K562 (cell line): ENCODE measurements around the gene ADD2. TPM values are rescaled to one million over a fixed set of nuclear protein-coding genes. Genes with fewer than 3 reads are reported as not detected.
A peak's percentile ranks its signal among the peaks of the same experiment; 100 is the strongest.

ENCODE experiments used
- ATAC-seq: fragments of 200-7000 bp; cut with Tn5 transposase; 3 replicates; pipeline ENCODE4 v1.9.1; 2020; ENCODE audit warnings: moderate library complexity
- BruUV-seq: library from RNA; stranded (reverse); fragments of 400-500 nt; replicated peaks from 2 replicates; lab custom pipeline; 2021; lab: Mats Ljungman, UMichigan
- CTCF ChIA-PET: fragments of 300-600 bp; formaldehyde crosslinking; extraction: SDS; loops from one replicate; lab custom pipeline; 2021; ENCODE audit warnings: low intra/inter-chr PET ratio; lab: Yijun Ruan, JAX
- POLR2A ChIA-PET: fragments of 300-600, 350-650 bp; sonication (Branson Sonifier 250); formaldehyde crosslinking; extraction: SDS; loops from one replicate; lab custom pipeline; 2021; ENCODE audit warnings: antibody characterized with exemption, inconsistent platforms; lab: Yijun Ruan, JAX
- DNase-seq, 4 experiments: peaks; one replicate each; pipeline versions ENCODE4 v3.0.0 to v3.0.0-alpha.2; 2011 to 2018; ENCODE audit warnings: low spot score in 3 of 4, mixed read lengths in 3 of 4; ENCODE audit errors: extremely low read depth in 1 of 4
- FAIRE-seq: peaks from 2 replicates; lab custom pipeline; 2011; peaks lifted over from hg19 to GRCh38; lab: Jason Lieb, UNC
- H2AFZ ChIP-seq: 2 replicates; pipeline ENCODE4 v1.6.0; 2011; ENCODE audit warnings: low read depth, low read length, control low read depth, inconsistent platforms
- H3K27ac ChIP-seq: fragments of 200-600 bp; 3 replicates; pipeline ENCODE4 v1.8.0; 2011; ENCODE audit warnings: low read depth, mild to moderate bottlenecking, control low read depth, inconsistent platforms, low read length, moderate library complexity, mixed read lengths; ENCODE audit errors: extremely low read depth
- H3K27me3 ChIP-seq, 2 experiments: fragments of 300-600 bp in 1 of 2; 2 replicates in 1 of 2; 3 replicates in 1 of 2; pipeline versions ENCODE4 v1.6.0 to v1.8.0; 2011; ENCODE audit warnings: inconsistent platforms in 2 of 2, low read length in 2 of 2, mild to moderate bottlenecking in 1 of 2, mixed read lengths in 1 of 2, moderate library complexity in 1 of 2; ENCODE audit not compliant: control insufficient read depth in 2 of 2, insufficient read depth in 2 of 2
- H3K36me3 ChIP-seq: fragments of 300-600 bp; 3 replicates; pipeline ENCODE4 v1.8.0; 2011; ENCODE audit warnings: mild to moderate bottlenecking, low read length, inconsistent platforms; ENCODE audit not compliant: control insufficient read depth, insufficient read depth
- H3K4me1 ChIP-seq, 2 experiments: fragments of 200-600 bp in 1 of 2; replicated peaks in 1 of 2; 2 replicates in 1 of 2; 3 replicates in 1 of 2; pipeline versions ENCODE4 v1.5.1 to v1.8.0; 2011; ENCODE audit warnings: inconsistent platforms in 2 of 2, low read length in 2 of 2, mild to moderate bottlenecking in 1 of 2, mixed read lengths in 1 of 2, moderate library complexity in 1 of 2; ENCODE audit not compliant: control insufficient read depth in 2 of 2, insufficient read depth in 2 of 2
- H3K4me2 ChIP-seq: 2 replicates; pipeline ENCODE4 v1.6.1; 2011; ENCODE audit warnings: low read length, control low read depth, inconsistent platforms, mixed read lengths; ENCODE audit not compliant: insufficient read depth
- H3K4me3 ChIP-seq: fragments of 200-600 bp; sonication (generic), shearing (Covaris generic); 2 replicates; pipeline ENCODE4 v1.5.1; 2016; ENCODE audit warnings: control low read depth, inconsistent platforms
- H3K79me2 ChIP-seq: fragments of 200-600 bp; 3 replicates; pipeline ENCODE4 v1.8.0; 2011; ENCODE audit warnings: low read length, inconsistent platforms; ENCODE audit not compliant: control insufficient read depth, insufficient read depth
- H3K9ac ChIP-seq, 2 experiments: 2 replicates each; pipeline versions ENCODE4 v1.6.0 to v1.6.1; 2011; ENCODE audit warnings: low read depth in 2 of 2, low read length in 2 of 2, control low read depth in 1 of 2, inconsistent platforms in 1 of 2, mild to moderate bottlenecking in 1 of 2, mixed read lengths in 1 of 2; ENCODE audit not compliant: insufficient read depth in 1 of 2
- H3K9me1 ChIP-seq: one replicate; pipeline ENCODE4 v1.6.0; 2011; ENCODE audit warnings: inconsistent platforms, mild to moderate bottlenecking, low read length, moderate library complexity; ENCODE audit not compliant: control insufficient read depth, insufficient read depth
- H3K9me3 ChIP-seq: replicated peaks from 2 replicates; pipeline ENCODE4 v1.5.1; 2011; ENCODE audit warnings: low read depth, low read length, inconsistent platforms; ENCODE audit not compliant: control insufficient read depth, insufficient read depth
- H4K20me1 ChIP-seq: replicated peaks from 2 replicates; pipeline ENCODE4 v1.6.1; 2011; ENCODE audit warnings: low read length, inconsistent platforms, mixed read lengths; ENCODE audit not compliant: control insufficient read depth, insufficient read depth
- NKRF ChIP-seq: fragments of 450-650 bp; IDR thresholded peaks from 2 replicates; pipeline ENCODE4 v1.6.1; 2016; ENCODE audit warnings: borderline replicate concordance
- SP1 ChIP-seq: sonication (generic); formaldehyde crosslinking; IDR thresholded peaks from 2 replicates; pipeline ENCODE4 v1.8.1; 2022; ENCODE audit warnings: mild to moderate bottlenecking, missing genetic modification reagents
- TAF1 ChIP-seq: IDR thresholded peaks from 2 replicates; pipeline ENCODE4 v1.6.1; 2011; ENCODE audit warnings: mild to moderate bottlenecking, low read length, moderate library complexity; ENCODE audit not compliant: insufficient read depth, control insufficient read depth, severe bottlenecking; ENCODE audit errors: extremely low read depth
- WGBS: fragments of 100-300 bp; shearing (Covaris generic); methylation state at CpG from one replicate; pipeline ENCODE4 v1.1.6; 2016; ENCODE audit warnings: low coverage, mixed read lengths; ENCODE audit not compliant: insufficient coverage; ENCODE audit errors: missing lambda C conversion rate; 5-methylcytosine and 5-hydroxymethylcytosine counted together
- in situ Hi-C: fragments of 300-500 bp; cut with MboI; formaldehyde crosslinking; loops from 4 replicates; pipeline ENCODE4 v1.15.0; 2018; ENCODE audit warnings: inconsistent platforms, mixed read lengths
- intact Hi-C: fragments of 100-400 bp; cut with micrococcal nuclease; formaldehyde crosslinking; loops from 2 replicates; pipeline ENCODE4 v1.14.2; 2022
- polyA plus RNA-seq, 8 experiments: library from polyadenylated mRNA; depleted of rRNA in 4 of 8; stranded (reverse) in 5 of 8; unstranded in 3 of 8; fragments of >200 nt; fragmentation: Nextera tagmentation in 2 of 8; fragmentation: Illumina TruSeq in 1 of 8; extraction: Ambion mirVana in 2 of 8; extraction: Trizol in 1 of 8; gene quantifications; 2 replicates each; pipeline versions ENCODE4 v1.2.1 to v1.2.3, GENCODE V29; 2011 to 2014; ENCODE audit warnings: inconsistent platforms in 1 of 8, missing spikeins in 1 of 8
- total RNA-seq, 7 experiments: library from RNA; depleted of rRNA in 6 of 7; stranded (reverse); fragments of >200 nt in 6 of 7; fragmentation: Illumina TruSeq in 2 of 7; extraction: Trizol in 2 of 7; gene quantifications; 2 replicates each; pipeline versions ENCODE4 v1.2.1 to v1.2.3, GENCODE V29; 2011 to 2021; ENCODE audit warnings: low replicate concordance in 1 of 7
- TF ChIP-seq, protein P1 (sequence below): fragments of 250-450 bp; sonication (Bioruptor Pico); IDR thresholded peaks from 2 replicates; pipeline ENCODE4 v1.5.0; 2021; ENCODE audit warnings: mild to moderate bottlenecking, moderate library complexity
- TF ChIP-seq, protein P2 (sequence below), 2 experiments: fragments of 450-650 bp in 1 of 2; sonication (generic) in 1 of 2; formaldehyde crosslinking in 1 of 2; IDR thresholded peaks in 1 of 2; conservative IDR thresholded peaks in 1 of 2; 2 replicates each; pipeline versions ENCODE4 v1.6.1 to v1.8.1; 2016 to 2023; ENCODE audit warnings: mild to moderate bottlenecking in 2 of 2, moderate library complexity in 2 of 2, inconsistent platforms in 1 of 2, missing genetic modification reagents in 1 of 2

Gene ADD2
- total and polyA plus RNA-seq, 9 of the 15 experiments (the other 6 are each of a cell fraction or from before 2014, with no cell fraction given), result 3.5 to 63.0 (median 36.2) TPM

DNA sequence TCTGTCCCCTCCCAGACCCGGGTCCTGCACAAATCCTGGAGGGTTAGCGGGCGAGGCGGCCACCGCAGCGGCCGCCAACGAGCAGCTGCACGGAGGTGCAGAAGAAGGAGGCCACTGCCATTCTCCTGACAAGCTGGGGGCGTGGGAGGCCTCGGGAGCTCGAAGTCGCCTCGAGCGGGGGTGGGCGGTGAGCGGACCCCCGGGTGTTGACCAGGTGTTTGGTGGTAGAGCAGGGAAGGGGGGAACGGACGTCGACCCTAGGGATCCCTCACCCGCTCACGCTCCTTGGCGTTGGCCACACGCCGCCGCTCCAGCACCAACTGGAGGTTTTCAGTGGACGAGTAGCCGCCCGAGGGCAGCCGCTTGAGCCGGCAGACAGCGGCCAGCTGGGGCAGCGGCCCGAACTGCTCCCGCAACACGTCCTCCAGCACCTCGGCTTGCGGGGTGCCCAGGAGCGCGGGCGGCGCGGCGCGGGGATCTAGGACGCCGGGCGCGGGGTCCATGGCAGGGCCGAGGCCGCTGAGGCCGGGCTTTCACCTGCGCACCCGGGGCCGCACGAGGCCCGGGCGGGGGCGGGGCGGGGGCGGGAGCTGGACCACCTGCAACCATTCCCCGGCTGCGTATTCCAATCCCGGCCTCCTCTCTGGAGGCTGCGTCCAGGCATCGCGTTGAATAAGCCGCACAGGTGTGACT is 22.3 kb upstream of the ADD2 start, which contains the start of gene FIGLA:
TSS of gene FIGLA (minus strand) at position 508 of the 693 bp plus-strand sequence. CDS start at position 503, 5 bp downstream.
- DNase-seq (no peak), FAIRE-seq (no peak), ATAC-seq (no peak)
- H2AFZ ChIP-seq, result peak within 1 kb of the TSS; percentile 77; the same call in 1 of the 2 replicates
- ChIA-PET POLR2A (interaction anchor here (1.1 kb wide), 1 partner anchor 79 kb away, joined by 3 read pairs; no protein-coding TSS in a partner anchor), CTCF (interaction anchor here (1.0 to 1.2 kb wide), 2 partner anchors 157 to 159 kb away, joined by 3 to 7 read pairs; no protein-coding TSS in a partner anchor)
- no TSS peak for BruUV-seq
- no peaks in the 10 kb centered on the region for H3K79me2 ChIP-seq
- no peaks in the 10 kb centered on the region for H4K20me1 ChIP-seq
- H3K9me1 ChIP-seq, result no peaks in the 10 kb centered on the region
- no peaks in the 10 kb centered on the region for H3K9me3 ChIP-seq
- 75% methylated on average over 13 of the region's 69 CpGs for WGBS
- TF ChIP-seq, protein P1, sequence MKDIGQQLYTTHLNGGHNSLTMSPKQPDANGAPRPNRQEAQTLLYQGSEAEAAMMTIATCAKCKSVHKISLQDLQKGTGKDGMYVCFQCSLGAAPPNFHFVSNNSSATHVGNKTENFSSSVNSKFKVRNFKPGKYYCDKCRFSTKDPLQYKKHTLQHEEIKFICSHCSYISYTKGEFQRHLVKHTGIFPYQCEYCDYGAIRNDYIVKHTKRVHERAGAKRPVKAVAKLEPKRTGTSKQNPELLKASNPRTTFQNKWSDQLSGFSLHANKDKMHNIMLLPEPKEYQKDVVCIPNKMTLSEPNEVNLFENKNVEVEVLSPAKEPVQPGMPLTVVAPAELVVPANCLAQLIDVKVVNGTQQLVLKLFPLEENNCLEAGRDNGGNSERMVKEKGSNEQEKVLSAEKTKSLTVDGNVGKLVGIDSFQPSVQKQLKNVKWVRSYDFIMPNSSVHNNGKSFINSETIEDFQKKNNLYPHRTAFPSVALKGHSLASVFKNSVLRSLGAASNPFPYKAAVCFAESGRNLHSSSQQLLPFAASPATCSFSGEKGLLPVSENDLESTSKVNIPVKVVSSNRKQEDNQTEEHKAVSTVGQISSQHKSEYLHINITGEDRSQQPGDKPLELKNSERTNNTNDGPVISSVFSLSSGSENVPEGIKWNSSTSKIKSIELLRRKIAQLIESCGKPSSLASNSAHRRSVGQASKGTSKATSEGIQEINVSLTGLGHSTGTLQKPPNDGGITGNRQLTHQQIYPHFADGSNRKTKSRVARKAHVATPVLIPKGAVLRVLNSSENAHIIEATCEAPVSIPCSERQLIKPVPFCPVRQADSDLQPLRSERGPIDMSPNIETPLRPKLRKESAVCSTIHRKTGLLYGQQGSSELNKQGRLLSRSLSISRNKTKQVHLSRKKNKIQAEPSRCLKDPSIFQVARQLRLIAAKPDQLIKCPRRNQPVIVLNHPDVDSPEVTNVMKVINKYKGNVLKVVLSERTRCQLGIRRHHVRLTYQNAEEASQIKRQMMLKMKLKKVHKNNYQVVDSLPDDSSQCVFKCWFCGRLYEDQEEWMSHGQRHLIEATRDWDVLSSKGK (CRISPR knock-in tag), result no peak
- TF ChIP-seq TAF1, result no peak
- no peak for TF ChIP-seq SP1 (CRISPR knock-in tag)
- TF ChIP-seq, protein P2, sequence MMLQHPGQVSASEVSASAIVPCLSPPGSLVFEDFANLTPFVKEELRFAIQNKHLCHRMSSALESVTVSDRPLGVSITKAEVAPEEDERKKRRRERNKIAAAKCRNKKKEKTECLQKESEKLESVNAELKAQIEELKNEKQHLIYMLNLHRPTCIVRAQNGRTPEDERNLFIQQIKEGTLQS (IDR thresholded peaks at IDR 0.05), result no peak
- TF ChIP-seq, protein P2 (CRISPR knock-in tag; conservative IDR thresholded peaks at IDR 0.05), result no peak
- no peak for TF ChIP-seq NKRF
- peaks cover 0 to 10% of the 10 kb centered on the region in 2 experiments; a peak in 2 of 5 replicates for H3K4me1 ChIP-seq
- peak within 1 kb of the TSS; percentile 22; the same call in 1 of the 2 replicates for H3K4me2 ChIP-seq
- intact Hi-C loops (no loop called here), in situ Hi-C loops (loop anchor here (5.0 to 25.0 kb wide), 2 partner anchors 157 to 478 kb away; partner anchors contain the start of gene FAM136A)
- H3K27me3 ChIP-seq, result peaks cover 6 to 16% of the 10 kb centered on the region in 2 experiments
- peak within 1 kb of the TSS in 1 of 2 experiments; percentile 47; a peak in 1 of 4 replicates for H3K9ac ChIP-seq
- no peak within 1 kb of the TSS for H3K27ac ChIP-seq
- H3K36me3 ChIP-seq, result no peaks in the 10 kb centered on the region
- H3K4me3 ChIP-seq, result no peak within 1 kb of the TSS
